PFSK-1 (cell line): Measurements from ENCODE around the gene EIF2S2.

Source experiments
- POLR2AphosphoS5 ChIP-seq: IDR thresholded peaks from 2 replicates; pipeline ENCODE4 v1.6.1; 2012; ENCODE audit warnings: low read depth, mild to moderate bottlenecking, control low read depth, low read length, moderate library complexity
- TAF1 ChIP-seq: IDR thresholded peaks from 2 replicates; pipeline ENCODE4 v1.6.1; 2012; ENCODE audit warnings: low read length, control low read depth, borderline replicate concordance; ENCODE audit not compliant: insufficient read depth

DNA sequence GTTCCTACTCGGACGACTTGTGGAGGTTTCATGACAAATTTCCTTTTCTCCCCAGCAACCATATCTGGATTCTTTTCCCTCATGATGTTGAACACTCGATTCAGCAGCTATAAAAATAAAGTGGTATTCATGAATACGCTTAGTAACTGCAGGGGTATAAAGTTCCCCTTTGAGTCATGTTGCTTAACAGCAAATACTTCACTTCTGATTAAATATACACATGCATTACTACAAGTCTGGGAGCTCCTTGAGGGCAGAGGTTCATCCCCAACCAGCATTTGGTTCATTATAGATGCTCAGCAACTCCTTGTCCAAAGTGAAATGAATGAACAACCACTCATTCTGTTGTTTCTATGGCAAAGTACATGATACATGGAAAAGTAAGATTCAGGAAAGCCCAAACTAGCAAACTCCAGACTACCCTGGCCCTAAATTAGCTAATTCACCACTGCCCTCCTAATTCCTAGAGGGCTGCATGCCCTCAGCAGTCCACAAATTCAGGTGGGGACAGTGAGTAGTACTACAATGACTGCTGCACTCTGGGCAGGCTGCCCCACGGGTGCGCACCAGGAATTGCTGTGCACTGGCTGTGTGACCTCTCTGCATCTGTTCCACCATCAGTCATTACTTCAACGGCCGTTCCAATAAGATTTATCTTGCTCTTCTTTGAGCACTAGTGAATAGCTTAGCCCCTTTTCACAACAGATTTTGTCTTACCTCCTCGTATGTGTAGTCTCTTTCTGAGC lies 15.2 kb downstream of the EIF2S2 start:
- TF ChIP-seq POLR2AphosphoS5 (0 out of 2 replicates have a peak, but pooled peaks have one; percentile 4), TAF1 (no peak)
